ENCODE data around the gene LAD1.

The LAD1 gene

DNA sequence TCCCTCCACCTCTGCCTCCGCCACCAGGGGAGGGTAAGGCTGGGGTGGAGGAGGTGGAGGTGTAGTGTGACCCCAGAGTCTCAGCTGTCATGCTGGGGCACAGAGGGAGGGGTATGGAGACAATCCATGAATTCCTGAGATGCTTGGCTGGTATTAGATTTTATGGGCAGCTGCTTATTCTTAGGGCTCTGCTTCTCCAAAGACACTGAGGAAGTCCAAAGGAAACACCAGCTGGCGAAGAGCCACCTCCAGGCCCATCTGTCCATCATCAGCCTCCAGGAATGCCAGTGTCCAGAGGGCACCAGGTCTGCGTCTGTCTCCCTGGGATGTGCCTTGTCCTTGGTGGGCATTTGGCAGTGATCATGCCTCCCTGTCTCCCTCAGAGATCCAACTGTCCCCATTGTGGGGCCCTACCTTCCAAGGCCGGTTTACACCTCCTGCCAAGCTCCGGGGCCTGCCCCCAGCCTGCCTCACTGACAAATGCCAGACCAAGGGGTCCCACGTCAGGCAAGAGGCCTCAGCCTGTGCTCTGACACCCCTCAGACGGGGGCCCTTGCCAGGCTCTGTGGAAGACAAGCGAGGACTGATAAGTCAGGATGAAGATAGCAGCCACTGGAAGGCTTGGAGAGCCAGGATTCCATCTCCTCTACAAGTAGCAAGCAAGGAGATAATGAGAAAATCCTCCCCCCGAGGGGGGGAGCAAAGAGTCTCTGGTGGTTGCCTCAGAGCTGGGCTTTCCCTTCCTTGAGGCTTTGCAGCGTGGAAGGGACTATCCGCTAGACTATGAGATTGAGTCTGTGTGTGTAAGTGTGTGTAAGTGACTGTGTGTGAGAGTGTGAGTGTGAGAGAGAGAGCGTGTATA is 20.9 kb upstream of the LAD1 start:
- H3K4me3 ChIP-seq (ENCODE audit: low read depth, low read length): no peak overlapping the region

DNA sequence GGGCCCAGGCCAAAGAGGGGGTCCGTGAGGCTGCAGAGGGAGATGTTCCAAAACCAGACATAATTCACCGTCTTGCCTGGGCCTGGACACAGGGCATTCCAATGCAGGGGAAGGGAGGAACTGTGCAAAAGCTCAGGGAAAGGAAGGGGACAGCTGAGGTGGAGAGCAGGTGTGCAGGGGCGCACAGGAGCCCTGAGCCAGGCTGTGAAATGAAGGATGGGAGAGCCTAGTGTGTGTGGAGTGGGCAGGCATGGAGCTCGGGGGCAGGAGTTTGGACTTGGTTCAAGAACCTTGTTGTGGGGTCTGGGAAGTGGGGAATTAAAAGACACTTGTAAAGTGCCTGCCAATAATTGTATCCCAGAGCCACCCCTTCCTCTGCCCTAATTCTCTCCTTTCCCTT is 20.1 kb upstream of the LAD1 start:
- no peak overlapping the region for H3K4me3 ChIP-seq (ENCODE audit: low read depth, low read length)

- H3K4me3 ChIP-seq (ENCODE audit: low read depth, low read length): no peak overlapping the region
These were observed 19.3 kb upstream of the LAD1 start for GRCh38 chr1:201418461-201418860.

DNA sequence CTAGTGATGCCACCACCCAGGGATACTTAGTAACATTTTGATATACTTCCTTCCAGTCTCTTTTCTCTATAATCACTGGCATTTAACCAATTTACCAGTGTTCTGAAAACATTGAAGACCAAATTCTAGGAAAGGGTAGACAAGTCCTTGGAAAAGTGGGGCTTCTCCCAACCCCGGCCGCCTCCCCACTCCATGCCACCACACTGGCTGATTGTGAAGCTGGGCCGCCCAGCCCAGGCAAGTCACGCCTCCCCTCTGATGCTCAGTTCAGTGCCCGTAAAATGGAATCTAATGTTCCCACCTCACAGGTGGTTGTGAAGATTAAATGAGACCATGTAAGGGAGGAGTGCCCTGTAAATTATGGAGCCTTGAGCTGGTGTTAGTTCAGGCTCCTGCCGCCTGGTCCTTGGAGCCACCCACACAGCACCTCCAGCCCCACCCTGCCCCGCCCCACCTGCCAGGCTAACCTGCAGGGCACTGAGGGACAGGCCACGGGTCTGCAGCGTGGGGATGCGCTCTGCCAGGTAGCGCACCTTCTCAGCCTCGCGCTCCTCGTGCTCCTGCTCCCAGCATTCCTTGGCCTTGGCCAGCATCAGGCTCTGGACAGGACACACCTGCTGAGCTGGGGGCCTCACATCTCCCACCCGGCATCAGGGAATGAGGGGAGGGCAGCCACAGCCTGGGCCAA is 15.1 kb upstream of the LAD1 start:
- no peak overlapping the region for H3K4me3 ChIP-seq (ENCODE audit: low read depth, low read length)

DNA sequence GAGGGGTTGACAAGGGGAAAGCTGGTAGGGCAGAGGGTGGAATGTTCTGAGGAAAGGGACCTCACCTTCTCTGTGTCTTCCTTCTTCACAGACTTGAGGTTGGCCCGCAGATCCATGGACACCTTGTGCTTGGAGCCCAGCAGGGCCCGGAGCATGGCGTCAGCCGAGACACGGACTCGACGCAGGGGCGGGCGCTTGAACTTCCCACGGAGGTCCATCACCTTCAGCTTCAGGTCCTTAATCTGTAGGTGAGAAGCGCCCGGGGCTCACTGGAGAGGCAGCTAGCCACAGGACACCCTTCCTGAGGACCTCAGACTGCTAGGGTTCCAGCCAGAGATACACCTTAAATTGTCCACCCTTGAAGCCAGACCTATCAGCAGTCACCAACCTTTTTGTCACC is 12.2 kb upstream of the LAD1 start:
- no peak overlapping the region for H3K4me3 ChIP-seq (ENCODE audit: low read depth, low read length)

- H3K4me3 ChIP-seq (ENCODE audit: low read depth, low read length): no peak overlapping the region
These were observed 10.3 kb upstream of the LAD1 start for GRCh38 chr1:201409440-201409839.

GRCh38 chr1:201408834-201409200 is 9.7 kb upstream of the LAD1 start:
- no peak overlapping the region for H3K4me3 ChIP-seq (ENCODE audit: low read depth, low read length)

- no peak overlapping the region for H3K4me3 ChIP-seq (ENCODE audit: low read depth, low read length)
These were observed 9.2 kb upstream of the LAD1 start for GRCh38 chr1:201408176-201408833.

GRCh38 chr1:201406831-201407406 is 7.8 kb upstream of the LAD1 start:
- H3K4me3 ChIP-seq (ENCODE audit: low read depth, low read length): no peak overlapping the region

DNA sequence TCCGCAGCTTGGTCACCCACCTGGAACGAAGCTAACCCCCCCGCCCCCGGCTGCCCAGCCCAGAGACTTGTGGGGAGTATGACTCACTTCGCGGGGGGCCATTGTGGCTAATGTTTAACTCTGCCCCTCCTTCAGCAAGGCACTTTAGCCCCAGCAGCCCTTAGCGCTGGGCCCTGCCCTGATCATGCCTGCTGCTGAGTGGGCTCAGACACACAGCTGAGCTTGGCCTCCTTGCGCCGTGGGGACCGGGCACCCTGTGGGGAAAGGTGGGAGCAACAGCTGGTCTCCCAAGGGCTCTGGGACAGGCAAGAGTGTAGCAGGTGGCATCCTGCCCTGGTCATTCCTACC is 6.3 kb upstream of the LAD1 start:
- no peak overlapping the region for H3K4me3 ChIP-seq (ENCODE audit: low read depth, low read length)

GRCh38 chr1:201404722-201405483 is 5.8 kb upstream of the LAD1 start:
- no peak overlapping the region for H3K4me3 ChIP-seq (ENCODE audit: low read depth, low read length)

DNA sequence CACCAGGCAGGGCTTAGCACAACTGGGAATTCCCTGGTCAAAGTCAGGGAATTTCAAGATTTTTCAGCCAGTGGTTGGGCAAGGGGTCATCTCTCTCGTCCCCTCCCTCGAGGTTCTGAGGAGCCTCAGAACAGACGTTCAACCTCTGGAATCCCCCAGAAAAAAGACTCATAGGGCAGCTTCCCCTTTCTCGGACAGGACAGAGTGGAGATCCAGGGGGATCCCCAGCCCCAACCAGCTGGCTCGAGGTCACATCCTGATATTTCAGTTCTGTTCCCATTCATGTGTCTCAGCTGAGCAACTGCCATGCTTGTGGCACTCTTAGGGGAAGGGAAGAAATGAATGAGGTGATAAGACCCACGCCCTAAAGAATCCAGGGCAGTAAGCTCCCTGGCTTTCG is 4.9 kb upstream of the LAD1 start:
- H3K4me3 ChIP-seq (ENCODE audit: low read depth, low read length): no peak overlapping the region

GRCh38 chr1:201403359-201403758 is 4.2 kb upstream of the LAD1 start:
- no peak overlapping the region for H3K4me3 ChIP-seq (ENCODE audit: low read depth, low read length)

DNA sequence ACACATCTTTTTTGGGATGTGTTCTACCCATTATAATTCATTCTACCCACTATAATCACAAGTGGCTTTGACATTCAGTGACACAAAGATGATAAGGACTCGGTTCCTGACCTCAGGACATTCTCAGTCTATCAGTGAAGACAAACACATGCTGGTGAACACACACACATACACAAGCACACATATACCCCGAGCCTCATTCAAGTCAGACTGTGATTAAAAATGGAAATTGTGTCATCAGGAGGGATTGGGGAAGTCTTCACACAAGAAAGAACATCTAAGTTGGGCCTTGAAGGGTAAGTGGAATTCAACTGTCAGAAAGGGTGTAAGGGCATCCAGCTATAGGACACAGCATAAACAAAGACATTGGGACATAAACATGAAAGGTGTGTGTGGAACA is 2.6 kb upstream of the LAD1 start:
- H3K4me3 ChIP-seq (ENCODE audit: low read depth, low read length): no peak overlapping the region

GRCh38 chr1:201400852-201401230 is 1.7 kb upstream of the LAD1 start:
- no peak overlapping the region for H3K4me3 ChIP-seq (ENCODE audit: low read depth, low read length)

GRCh38 chr1:201400212-201400851 is 1.2 kb upstream of the LAD1 start:
- no peak overlapping the region for H3K4me3 ChIP-seq (ENCODE audit: low read depth, low read length)

DNA sequence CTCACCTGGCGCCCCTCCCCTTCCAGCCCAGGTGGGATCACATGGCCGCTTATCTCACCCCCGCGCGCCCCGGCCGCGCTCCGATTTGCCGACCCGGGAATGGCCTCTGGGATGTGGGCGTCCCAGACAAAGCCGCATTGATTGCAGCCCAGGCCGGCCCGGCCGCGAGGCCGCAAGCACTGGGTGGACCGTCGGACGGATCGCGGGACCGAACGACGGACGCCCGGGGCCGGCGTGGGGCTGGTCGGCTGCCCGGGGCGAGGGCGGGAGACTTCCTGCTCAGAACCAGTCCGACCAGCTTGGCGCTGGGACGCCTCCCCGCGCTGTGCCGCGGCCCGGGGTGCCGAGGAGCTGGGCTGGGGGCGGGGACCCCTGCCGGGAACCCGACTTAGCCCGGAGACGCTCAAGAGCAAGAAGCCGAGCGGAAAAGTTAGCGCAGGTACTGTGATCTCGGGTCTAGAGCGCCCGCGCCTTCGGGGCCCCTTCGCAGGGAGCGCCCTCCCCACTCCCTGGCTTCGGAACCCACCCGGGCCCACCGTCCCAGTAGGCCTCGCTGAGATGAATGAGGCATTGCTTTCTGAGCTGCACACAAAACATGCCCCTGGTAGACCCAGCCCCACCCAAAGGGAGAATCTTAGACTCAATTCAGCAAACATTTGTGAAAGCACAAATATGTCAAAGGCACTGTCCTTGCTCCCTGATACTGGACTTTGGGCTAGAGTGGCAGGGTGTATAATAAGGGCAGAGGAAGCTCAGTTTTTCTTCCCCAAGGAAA is 415 bp upstream of the LAD1 start:
- H3K4me3 ChIP-seq (ENCODE audit: low read depth, low read length): peak overlapping the region; percentile 50

- H3K4me3 ChIP-seq (ENCODE audit: low read depth, low read length): no peak overlapping the region
These were observed 1.4 kb downstream of the LAD1 start for GRCh38 chr1:201397675-201398074.

DNA sequence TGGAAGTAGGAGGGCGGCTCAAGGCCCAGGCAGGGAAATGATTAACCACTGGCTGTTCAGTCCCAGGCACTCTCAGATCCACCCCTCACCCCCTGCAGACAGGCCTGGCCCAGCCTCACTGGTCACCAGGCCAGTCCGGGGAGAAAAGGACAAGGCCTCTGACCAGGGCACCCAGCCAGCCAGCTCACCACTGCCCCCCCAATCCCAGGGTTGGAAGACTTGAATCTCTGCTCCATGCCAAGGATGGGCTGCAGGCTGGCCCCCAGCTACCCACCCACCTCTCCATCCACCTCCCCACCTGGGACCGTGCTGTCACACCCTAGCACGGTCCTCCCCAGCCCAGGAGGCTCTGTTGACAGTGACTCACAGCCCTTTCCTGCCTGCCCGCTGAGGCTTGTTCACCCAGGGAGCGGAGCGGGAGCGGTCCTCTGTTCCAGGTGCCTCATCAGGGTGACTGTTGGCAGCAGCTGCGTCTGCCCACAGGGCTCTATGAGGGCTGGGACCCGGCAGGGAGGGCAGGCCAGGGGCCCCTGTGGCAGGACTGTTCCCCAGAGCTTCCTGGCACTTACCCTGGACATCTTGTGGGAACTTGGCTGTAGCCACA is 2.2 kb downstream of the LAD1 start:
- no peak overlapping the region for H3K4me3 ChIP-seq (ENCODE audit: low read depth, low read length)
